ENCODE measurements around the gene HAUS5.

HAUS5 gene

GRCh38 chr19:35608251-35608650, 4.3 kb upstream of the HAUS5 start:
- DNase-seq, result no peak

DNA sequence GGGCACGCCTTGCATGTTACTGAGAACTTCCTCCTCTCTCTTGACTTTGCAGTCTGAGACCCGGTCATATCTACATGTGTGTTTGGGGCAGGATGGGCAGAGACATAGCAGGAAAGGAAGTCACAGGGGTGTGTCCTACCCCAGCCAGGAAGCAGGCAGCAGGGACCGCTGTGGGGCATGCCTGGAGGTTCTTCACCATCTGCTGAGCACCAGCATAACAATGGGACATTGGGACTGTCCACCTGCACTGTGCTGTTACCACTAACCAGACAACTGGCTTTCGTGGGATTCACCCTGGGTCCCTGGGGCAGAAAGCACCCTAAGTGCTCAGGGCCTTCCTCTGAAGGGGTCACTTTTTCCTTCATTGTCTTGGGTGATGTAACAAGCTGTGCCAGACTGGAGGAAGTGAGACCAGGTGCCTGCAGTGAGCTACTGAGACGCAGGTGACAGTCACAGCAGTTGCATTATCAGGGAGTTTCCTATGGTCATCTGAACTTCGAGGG, 2.6 kb upstream of the HAUS5 start:
- DNase-seq, result no peak

GRCh38 chr19:35612224-35612558, 344 bp upstream of the HAUS5 start:
- no peak for DNase-seq

- no peak for DNase-seq
Measured at GRCh38 chr19:35613574-35613973, 1.0 kb downstream of the HAUS5 start.

DNA sequence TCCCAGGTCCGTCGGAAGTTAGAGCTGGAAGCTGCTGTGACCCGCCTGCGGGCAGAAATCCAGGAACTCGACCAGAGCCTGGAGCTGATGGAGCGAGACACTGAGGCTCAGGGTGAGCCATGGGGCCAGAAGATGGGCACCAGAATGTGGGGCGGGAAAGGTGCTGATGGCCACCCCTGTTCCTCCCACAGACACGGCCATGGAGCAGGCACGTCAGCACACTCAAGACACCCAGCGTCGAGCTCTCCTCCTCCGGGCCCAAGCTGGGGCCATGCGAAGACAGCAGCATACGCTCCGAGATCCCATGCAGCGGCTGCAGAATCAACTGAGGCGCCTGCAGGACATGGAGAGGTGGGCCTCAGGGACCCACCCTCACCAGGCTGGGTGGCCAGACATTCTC, 2.5 kb downstream of the HAUS5 start:
- no peak for DNase-seq

GRCh38 chr19:35618857-35619256, 6.3 kb downstream of the HAUS5 start:
- DNase-seq, result no peak

- no peak for DNase-seq
Measured at GRCh38 chr19:35619290-35619923, 6.9 kb downstream of the HAUS5 start.

- DNase-seq, result no peak
Measured at GRCh38 chr19:35620001-35620400, 7.5 kb downstream of the HAUS5 start.

DNA sequence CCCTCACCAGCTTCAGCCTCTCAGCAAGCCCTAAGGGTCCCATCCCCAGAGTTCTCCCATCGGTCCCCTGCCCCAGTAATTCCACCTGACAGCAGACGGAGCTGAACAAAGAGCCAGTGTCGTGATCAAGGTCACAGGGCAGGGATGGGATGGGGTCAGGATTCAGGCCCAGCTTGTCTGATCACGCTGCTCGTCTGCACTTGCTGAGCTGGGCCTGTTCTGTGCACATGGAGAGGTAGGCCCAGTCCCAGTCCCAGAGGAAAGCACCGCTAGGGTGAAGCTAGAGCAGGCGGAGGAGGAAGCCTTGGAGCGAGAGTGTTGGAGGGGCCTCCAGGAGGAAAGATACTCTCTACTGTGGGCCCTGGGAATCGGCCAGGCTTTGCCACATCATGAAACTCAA, 9.2 kb downstream of the HAUS5 start:
- DNase-seq, result no peak

DNA sequence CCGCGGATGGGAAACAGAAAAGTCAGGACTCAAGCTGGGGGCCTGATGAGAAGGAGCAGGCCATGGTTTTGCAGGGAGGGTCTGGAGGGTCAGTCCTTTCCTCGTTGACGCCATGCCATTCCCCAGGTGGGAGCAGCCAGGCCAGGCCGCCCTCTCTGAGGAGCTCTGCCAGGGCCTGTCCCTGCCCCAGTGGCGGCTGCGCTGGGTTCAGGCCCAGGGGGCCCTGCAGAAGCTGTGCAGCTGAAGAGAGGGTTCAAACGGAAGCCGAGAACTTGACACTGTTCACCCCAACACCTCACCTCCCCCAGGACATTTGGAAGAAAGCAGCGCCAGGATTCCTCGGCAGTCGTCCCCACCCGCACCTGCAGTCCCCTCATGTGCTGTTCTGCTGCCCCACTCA, 10.2 kb downstream of the HAUS5 start:
- DNase-seq, result no peak

- no peak for DNase-seq
Measured at GRCh38 chr19:35623327-35624010, 10.9 kb downstream of the HAUS5 start.

- no peak for DNase-seq
Measured at GRCh38 chr19:35628264-35628564, 15.7 kb downstream of the HAUS5 start.

GRCh38 chr19:35628565-35629331, 16.2 kb downstream of the HAUS5 start, which contains the start of gene RBM42:
Gene RBM42, plus strand, starts transcription at chr19:35629036. Its CDS starts 118 bp downstream, at chr19:35629154.
- DNase-seq, result peak; percentile 98

DNA sequence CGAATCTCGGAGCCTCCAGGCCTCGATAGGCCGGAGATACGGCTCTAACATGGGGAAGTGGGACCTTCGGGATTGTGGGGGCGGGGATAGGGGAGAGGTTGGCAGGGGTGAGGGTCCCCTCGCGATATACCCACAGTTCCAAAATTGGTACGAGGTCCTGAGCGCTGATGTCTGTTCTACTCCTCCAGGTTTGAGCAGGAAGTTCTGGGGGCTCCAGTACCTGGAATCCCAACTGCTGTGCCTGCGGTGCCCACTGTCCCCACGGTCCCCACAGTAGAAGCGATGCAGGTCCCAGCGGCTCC, 16.7 kb downstream of the HAUS5 start:
- DNase-seq, result no peak

DNA sequence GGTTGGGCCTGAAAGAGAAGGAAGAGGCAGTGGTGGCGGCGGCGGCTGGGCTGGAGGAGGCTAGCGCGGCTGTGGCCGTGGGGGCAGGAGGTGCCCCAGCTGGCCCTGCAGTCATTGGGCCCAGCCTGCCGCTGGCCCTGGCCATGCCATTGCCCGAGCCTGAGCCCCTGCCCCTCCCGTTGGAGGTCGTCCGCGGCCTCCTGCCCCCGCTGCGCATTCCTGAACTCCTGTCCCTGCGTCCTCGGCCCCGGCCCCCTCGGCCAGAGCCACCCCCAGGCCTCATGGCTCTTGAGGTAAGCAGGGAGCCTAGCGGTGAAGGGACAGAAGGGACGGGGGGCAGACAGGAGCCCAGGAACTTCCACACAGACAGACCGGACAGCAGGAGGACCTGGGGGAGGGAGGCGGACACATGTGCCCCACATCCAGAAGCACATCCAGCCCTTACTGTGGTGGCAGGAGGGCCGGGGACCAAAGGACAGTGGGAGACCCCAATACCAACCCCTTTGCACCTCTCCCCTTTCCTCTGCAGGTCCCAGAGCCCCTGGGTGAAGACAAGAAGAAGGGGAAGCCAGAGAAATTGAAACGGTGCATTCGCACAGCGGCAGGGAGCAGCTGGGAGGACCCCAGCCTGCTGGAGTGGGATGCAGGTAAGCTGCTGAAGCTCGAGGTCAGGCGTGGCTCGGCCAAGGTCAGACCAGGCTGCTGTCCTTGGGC, 21.3 kb downstream of the HAUS5 start:
- no peak for DNase-seq

DNA sequence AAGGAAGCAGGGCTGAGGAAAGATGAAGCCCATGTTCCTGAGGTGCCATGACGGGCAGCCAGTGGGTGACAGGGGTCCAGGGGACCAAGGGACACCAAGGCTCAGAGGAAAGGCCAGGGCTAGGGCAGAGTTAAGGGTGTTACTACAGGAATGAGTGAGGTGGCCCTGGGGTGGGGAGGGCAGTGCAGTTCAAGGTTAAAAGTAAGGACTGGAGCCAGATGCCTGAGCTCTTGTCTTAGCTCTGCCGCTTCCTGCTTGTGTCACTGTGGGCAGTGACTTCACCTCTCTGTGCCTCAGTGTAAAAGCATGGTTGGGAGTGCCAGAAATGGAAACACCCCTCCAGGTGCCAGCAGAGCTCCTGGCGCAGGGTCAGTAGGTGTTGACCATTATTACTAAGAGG, 24.1 kb downstream of the HAUS5 start:
- no peak for DNase-seq

DNA sequence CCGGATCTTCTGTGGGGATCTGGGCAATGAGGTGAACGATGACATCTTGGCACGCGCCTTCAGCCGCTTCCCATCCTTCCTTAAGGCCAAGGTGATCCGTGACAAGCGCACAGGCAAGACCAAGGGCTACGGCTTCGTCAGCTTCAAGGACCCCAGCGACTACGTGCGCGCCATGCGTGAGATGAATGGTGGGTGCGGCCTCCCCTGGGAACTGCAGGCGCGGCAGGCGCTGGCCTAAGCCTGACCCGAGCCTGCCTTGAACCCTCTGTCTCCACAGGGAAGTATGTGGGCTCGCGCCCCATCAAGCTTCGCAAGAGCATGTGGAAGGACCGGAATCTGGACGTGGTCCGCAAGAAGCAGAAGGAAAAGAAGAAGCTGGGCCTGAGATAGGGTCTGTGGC, 24.6 kb downstream of the HAUS5 start:
- no peak for DNase-seq

DNA sequence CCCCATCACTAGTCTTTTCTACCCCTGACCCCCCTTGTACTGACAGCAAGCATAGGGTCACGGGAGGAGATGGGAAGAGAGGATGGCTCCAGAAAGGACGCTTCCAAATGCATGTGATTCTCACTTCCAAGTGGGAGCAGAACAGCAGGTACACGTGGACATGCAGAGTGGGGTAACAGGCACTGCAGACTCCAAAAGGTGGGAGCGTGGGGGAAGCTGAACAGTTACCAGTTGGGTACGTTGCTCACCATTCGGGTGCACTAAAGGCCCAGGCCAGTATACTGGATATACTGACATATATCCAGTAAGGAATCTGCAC, 26.7 kb downstream of the HAUS5 start:
- no peak for DNase-seq

DNA sequence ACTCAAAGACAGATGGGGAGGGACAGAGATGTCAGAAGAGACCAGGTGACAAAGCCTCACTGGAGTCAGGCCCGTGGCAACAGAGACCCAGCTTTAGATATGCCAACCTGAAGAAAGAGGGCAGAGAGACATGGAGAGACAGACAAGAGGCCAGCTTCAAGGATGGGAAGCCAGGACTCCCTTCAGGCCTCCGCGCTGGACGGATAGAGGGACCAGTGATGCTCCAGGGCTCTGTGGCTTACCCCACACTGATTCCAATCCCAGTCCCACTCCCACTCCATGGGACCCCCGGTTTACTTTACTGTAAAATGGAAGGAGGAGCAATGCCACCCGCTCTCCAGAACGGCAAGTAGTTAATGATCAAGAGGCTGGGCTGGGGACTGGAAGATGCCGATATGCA, 27.3 kb downstream of the HAUS5 start:
- DNase-seq, result no peak

DNA sequence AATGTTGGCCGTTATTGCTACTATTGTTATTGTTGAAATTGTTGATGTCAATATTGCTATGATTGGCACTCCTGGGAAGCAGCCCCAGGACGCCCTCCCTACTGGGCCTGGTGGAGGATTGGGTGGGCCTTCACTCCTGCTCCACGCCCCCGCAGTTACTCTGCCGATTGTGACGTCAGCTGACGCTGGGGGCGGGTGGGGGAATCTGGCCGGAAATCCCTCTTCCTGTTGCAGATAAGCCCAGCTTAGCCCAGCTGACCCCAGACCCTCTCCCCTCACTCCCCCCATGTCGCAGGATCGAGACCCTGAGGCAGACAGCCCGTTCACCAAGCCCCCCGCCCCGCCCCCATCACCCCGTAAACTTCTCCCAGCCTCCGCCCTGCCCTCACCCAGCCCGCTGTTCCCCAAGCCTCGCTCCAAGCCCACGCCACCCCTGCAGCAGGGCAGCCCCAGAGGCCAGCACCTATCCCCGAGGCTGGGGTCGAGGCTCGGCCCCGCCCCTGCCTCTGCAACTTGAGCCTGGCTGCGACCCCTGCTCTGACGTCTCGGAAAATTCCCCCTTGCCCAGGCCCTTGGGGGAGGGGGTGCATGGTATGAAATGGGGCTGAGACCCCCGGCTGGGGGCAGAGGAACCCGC, 29.1 kb downstream of the HAUS5 start, which contains the start of gene ETV2:
Gene ETV2 (plus strand): TSS at position 231 of the 637 bp plus-strand sequence. CDS start 716 bp downstream, outside the sequence.
- DNase-seq, result no peak

GRCh38 chr19:35642312-35642711, 29.8 kb downstream of the HAUS5 start:
- no peak for DNase-seq

DNA sequence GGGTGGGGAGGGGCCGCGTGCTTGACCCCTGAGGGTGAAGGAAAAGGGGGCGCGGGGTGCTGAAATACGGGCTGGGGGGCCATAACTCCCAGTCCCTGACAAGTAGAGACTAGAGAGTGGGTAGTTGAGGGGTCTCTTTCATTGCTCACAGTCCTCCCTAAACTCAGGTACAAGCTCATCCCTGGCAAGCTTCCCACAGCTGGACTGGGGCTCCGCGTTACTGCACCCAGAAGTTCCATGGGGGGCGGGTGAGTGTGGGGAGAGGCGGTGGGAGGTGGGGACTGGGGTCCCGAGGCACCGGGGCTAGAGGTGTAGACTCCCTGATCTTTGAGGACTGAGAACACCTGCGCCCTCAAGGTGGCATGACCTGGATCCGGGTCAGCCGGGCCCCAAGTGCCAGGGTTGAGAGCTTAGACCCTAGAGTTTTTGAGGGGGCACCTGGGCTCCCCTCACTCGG, 30.3 kb downstream of the HAUS5 start:
- no peak for DNase-seq
